ENCODE data around the gene DRAM1.
"Not testable (repeated sequence)": the region's sequence is repeated elsewhere in the genome, so short reads cannot be mapped to it uniquely, and the experiment has no call there.

Gene DRAM1

GRCh38 chr12:101845137-101845711, 32.2 kb upstream of the DRAM1 start:
- no peak for FAIRE-seq
- no peak for TF ChIP-seq TAF1 (IDR thresholded peaks at IDR 0.05; ENCODE audit: borderline replicate concordance, low read depth, low read length)
- no peak for TF ChIP-seq POLR2AphosphoS5 (IDR thresholded peaks at IDR 0.05; ENCODE audit: low read depth, low read length)
- TF ChIP-seq POLR2A (IDR thresholded peaks at IDR 0.05; ENCODE audit: low read depth, low read length): no peak
- DNase-seq (ENCODE audit: insufficient read length): no peak

- TF ChIP-seq POLR2A (IDR thresholded peaks at IDR 0.05; ENCODE audit: low read depth, low read length): no peak
- TF ChIP-seq POLR2AphosphoS5 (IDR thresholded peaks at IDR 0.05; ENCODE audit: low read depth, low read length): no peak
- no peak for TF ChIP-seq TAF1 (IDR thresholded peaks at IDR 0.05; ENCODE audit: borderline replicate concordance, low read depth, low read length)
- no peak for FAIRE-seq
- DNase-seq (ENCODE audit: insufficient read length): no peak
Measured at GRCh38 chr12:101847325-101847724, 30.1 kb upstream of the DRAM1 start.

GRCh38 chr12:101850199-101850598, 27.2 kb upstream of the DRAM1 start:
- no peak for DNase-seq (ENCODE audit: insufficient read length)
- no peak for FAIRE-seq
- TF ChIP-seq TAF1 (IDR thresholded peaks at IDR 0.05; ENCODE audit: borderline replicate concordance, low read depth, low read length) (no peak), POLR2A (IDR thresholded peaks at IDR 0.05; ENCODE audit: low read depth, low read length) (no peak), POLR2AphosphoS5 (IDR thresholded peaks at IDR 0.05; ENCODE audit: low read depth, low read length) (no peak)

- FAIRE-seq (no peak), DNase-seq (ENCODE audit: insufficient read length) (no peak)
- no peak for TF ChIP-seq TAF1 (IDR thresholded peaks at IDR 0.05; ENCODE audit: borderline replicate concordance, low read depth, low read length)
- TF ChIP-seq POLR2AphosphoS5 (IDR thresholded peaks at IDR 0.05; ENCODE audit: low read depth, low read length): no peak
- TF ChIP-seq POLR2A (IDR thresholded peaks at IDR 0.05; ENCODE audit: low read depth, low read length): no peak
Measured at GRCh38 chr12:101852998-101853397, 24.4 kb upstream of the DRAM1 start.

GRCh38 chr12:101854747-101855146, 22.6 kb upstream of the DRAM1 start:
- no peak for TF ChIP-seq POLR2A (IDR thresholded peaks at IDR 0.05; ENCODE audit: low read depth, low read length)
- no peak for TF ChIP-seq TAF1 (IDR thresholded peaks at IDR 0.05; ENCODE audit: borderline replicate concordance, low read depth, low read length)
- no peak for TF ChIP-seq POLR2AphosphoS5 (IDR thresholded peaks at IDR 0.05; ENCODE audit: low read depth, low read length)
- DNase-seq (ENCODE audit: insufficient read length) (no peak), FAIRE-seq (peak; percentile 67)

- TF ChIP-seq TAF1 (IDR thresholded peaks at IDR 0.05; ENCODE audit: borderline replicate concordance, low read depth, low read length): no peak
- no peak for TF ChIP-seq POLR2A (IDR thresholded peaks at IDR 0.05; ENCODE audit: low read depth, low read length)
- no peak for TF ChIP-seq POLR2AphosphoS5 (IDR thresholded peaks at IDR 0.05; ENCODE audit: low read depth, low read length)
- DNase-seq (ENCODE audit: insufficient read length): no peak
- no peak for FAIRE-seq
Measured at GRCh38 chr12:101855364-101855884, 22.0 kb upstream of the DRAM1 start.

- TF ChIP-seq TAF1 (IDR thresholded peaks at IDR 0.05; ENCODE audit: borderline replicate concordance, low read depth, low read length): no peak
- no peak for TF ChIP-seq POLR2A (IDR thresholded peaks at IDR 0.05; ENCODE audit: low read depth, low read length)
- no peak for TF ChIP-seq POLR2AphosphoS5 (IDR thresholded peaks at IDR 0.05; ENCODE audit: low read depth, low read length)
- FAIRE-seq (peak; percentile 44), DNase-seq (ENCODE audit: insufficient read length) (no peak)
Measured at GRCh38 chr12:101855976-101856375, 21.4 kb upstream of the DRAM1 start.

GRCh38 chr12:101856614-101857013, 20.8 kb upstream of the DRAM1 start:
- not testable (repeated sequence) for DNase-seq (ENCODE audit: insufficient read length)
- FAIRE-seq: peak; percentile 78

- DNase-seq (ENCODE audit: insufficient read length) (no peak), FAIRE-seq (peak; percentile 53)
- TF ChIP-seq POLR2AphosphoS5 (IDR thresholded peaks at IDR 0.05; ENCODE audit: low read depth, low read length) (no peak), POLR2A (IDR thresholded peaks at IDR 0.05; ENCODE audit: low read depth, low read length) (no peak), TAF1 (IDR thresholded peaks at IDR 0.05; ENCODE audit: borderline replicate concordance, low read depth, low read length) (no peak)
Measured at GRCh38 chr12:101857043-101857558, 20.3 kb upstream of the DRAM1 start.

GRCh38 chr12:101858361-101858760, 19.0 kb upstream of the DRAM1 start:
- FAIRE-seq (no peak), DNase-seq (ENCODE audit: insufficient read length) (no peak)
- no peak for TF ChIP-seq POLR2A (IDR thresholded peaks at IDR 0.05; ENCODE audit: low read depth, low read length)
- TF ChIP-seq POLR2AphosphoS5 (IDR thresholded peaks at IDR 0.05; ENCODE audit: low read depth, low read length): no peak
- no peak for TF ChIP-seq TAF1 (IDR thresholded peaks at IDR 0.05; ENCODE audit: borderline replicate concordance, low read depth, low read length)

GRCh38 chr12:101859664-101860607, 17.4 kb upstream of the DRAM1 start:
- FAIRE-seq (peak; percentile 9), DNase-seq (ENCODE audit: insufficient read length) (no peak)
- TF ChIP-seq POLR2AphosphoS5 (IDR thresholded peaks at IDR 0.05; ENCODE audit: low read depth, low read length) (no peak), POLR2A (IDR thresholded peaks at IDR 0.05; ENCODE audit: low read depth, low read length) (no peak), TAF1 (IDR thresholded peaks at IDR 0.05; ENCODE audit: borderline replicate concordance, low read depth, low read length) (no peak)

- not testable (repeated sequence) for DNase-seq (ENCODE audit: insufficient read length); FAIRE-seq
Measured at GRCh38 chr12:101861688-101862087, 15.7 kb upstream of the DRAM1 start.

All from GM12892 (cell line).